HG03025 (cell line): Measurements from ENCODE around the gene BIVM.

ENCODE experiments used
- ATAC-seq: cut with Tn5 transposase; IDR thresholded peaks from one replicate; pipeline ENCODE4 v1.9.1; 2021; ENCODE audit warnings: mild to moderate bottlenecking, moderate library complexity; ENCODE audit not compliant: unreplicated experiment, low FRiP score

BIVM gene

DNA sequence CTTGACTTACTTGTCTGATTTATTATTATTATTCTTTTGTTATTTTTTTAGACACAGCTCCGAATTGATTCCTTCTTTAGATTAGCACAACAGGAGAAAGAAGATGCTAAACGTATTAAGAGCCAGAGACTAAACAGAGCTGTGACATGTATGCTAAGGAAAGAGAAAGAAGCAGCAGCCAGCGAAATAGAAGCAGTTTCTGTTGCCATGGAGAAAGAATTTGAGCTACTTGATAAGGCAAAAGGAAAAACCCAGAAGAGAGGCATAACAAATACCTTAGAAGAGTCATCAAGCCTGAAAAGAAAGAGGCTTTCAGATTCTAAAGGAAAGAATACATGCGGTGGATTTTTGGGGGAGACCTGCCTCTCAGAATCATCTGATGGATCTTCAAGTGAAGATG is 76.3 kb downstream of the BIVM start:
- no peak for ATAC-seq

DNA sequence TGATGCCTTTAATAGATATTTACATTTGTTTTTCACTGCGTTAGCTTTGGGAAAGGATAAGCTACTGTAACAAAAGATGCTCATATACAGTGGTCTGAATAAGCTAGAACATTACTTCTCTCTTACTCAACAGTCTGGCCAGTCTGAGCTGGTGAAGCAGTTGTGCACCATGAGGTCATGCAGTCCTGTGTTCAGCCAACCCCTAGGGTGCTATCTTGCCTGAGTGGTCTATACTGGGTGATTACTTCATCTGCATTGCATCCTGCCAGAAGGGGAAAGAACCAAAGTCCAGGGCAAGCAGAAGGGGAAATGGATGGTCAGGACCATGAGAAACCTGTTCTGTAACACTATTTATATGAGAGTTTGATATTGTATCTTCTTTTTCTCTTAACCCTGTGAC is 78.4 kb downstream of the BIVM start:
- no peak for ATAC-seq

DNA sequence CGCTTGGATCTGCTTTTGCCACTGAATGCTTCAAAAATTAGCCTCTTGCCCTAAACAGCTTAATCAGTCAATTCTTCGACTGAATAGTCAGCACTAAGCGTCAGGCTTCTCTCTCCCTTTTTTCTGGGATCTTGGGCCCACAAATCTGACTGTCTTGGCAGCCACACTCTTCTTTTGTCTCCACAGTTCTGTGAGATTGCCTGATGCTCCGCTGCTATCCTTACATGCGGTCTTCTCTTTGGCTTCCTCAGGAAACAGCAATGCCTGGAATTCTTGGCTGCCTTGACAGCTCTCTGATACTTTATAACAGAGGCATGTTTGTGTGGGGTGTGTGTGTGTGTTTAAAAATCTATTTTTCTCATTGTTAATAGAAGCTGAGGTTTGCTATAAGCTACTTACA is 79.6 kb downstream of the BIVM start:
- ATAC-seq: no peak

DNA sequence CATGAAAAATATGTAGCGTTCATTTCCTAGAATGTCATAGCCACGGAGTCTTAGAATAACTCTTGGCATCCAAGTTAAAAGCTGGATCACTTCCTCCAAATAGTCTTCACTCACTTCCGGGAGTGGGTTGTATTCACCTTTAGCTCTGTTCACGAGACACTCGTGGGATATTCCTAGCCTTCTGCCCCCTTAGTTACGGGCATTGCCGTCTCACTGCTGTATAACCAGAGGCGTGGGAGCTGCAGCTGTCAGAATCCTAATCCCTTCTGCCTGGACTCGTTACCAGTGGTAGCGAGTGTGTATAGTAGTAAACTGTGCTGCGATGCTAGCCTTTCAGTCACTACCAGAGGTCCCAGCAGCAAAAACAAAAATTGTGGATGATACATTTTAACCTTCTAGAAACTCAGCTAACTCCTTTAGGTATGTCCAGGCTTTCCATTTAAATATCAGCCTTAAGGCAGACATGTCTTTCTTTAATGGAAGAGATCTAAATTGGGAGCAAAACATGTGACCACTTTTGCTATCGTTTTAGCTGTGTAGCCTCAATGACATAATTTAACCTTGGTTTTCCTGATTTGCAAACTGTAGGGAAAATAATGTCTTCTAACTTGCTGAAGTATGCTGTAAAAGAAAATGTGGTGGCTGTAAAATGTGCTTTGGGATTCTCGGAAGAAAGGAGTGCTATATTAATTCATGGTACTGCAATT is 81.0 kb downstream of the BIVM start:
- ATAC-seq: no peak

DNA sequence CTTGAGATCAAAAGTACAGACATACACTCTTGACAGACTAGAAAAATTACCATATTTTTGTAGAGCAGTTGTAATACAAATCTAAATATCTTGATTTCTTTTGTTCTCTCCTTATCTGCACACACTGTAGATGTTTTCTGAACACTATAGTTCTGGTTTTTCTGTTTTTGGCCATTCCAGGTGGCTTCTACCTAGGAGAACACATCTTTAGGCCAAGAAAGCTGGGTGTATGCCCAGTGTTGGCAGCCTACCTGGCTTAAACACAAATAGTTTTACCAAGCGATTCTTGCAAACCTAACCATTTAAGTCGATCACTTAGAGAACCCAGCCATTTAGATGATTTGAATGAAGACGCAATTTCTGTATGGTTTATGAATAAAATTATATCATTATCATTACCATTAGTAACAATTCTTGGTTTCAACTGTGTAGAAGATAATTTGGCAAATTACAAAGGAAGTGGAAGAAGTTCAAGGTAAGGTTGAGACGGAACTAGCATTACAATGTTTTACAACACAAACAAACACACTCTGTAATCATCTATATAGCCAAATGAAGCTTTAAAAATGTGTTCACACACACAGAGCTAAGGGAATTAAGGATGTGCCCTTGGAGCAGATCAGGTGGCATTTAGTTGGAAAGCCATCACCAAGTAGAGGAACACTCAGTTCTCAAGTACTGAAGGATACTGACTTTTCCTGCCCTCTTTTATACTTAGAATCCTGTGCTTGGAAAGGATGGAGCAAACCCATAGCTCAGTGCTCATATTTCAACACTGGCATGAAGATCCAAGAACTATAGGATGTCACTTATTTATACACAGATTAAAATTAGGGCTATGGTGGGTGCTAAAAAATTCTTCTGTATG is 83.1 kb downstream of the BIVM start:
- ATAC-seq: no peak
